GM18505 (cell line): ENCODE measurements around the gene GTF2E1.

Source experiments
- ATAC-seq: cut with Tn5 transposase; IDR thresholded peaks from one replicate; pipeline ENCODE4 v1.9.1; 2021; ENCODE audit not compliant: unreplicated experiment
- POLR2A ChIP-seq: IDR thresholded peaks from 4 replicates; pipeline ENCODE4 v1.6.1; 2011; ENCODE audit warnings: borderline replicate concordance; ENCODE audit not compliant: insufficient read depth, insufficient read length; ENCODE audit errors: extremely low read depth

GTF2E1 gene

GRCh38 chr3:120765830-120766493 lies 23.4 kb downstream of the GTF2E1 start:
- no peak for TF ChIP-seq POLR2A
- peak; percentile 55 for ATAC-seq

- ATAC-seq: no peak
- no peak for TF ChIP-seq POLR2A
Measured at GRCh38 chr3:120766576-120766975, 24.0 kb downstream of the GTF2E1 start.

DNA sequence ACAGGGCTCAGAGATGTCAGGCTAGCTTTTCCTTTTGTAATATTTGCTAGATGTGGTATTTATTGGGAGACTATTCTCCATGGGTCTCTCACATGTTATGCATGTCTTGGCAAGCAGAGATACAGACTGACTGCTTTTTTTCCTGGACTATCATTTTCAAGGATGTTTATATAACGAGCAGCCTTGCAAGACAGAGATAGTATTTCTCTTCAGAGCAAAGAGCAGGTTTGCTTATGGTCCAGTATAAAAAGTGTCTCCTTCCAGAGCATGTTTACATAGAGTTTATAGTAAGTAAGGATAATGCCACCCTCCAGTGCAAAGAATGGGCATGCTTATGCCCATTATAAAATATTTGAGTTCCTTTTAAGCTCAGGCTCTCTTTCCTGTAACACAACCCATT lies 24.6 kb downstream of the GTF2E1 start:
- no peak for ATAC-seq
- no peak for TF ChIP-seq POLR2A

DNA sequence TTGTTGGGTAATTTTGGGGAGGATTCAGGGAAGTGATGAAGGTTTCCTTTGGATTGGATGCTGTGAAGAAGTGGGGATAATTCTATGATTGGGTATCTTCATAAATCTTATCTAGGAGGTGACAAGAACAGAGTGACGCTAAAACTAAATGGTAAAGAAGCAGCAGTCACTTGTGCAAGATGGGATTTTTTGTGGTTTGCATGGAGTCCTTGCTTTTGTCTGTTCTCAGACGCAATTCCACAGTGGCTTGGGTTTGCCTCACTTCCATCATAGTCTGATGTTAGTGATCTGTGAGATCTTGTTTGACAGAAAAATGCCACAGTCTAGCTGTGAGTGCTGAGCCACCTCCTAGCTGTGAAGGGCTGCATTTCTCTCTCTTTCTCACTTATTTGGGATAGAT lies 26.9 kb downstream of the GTF2E1 start:
- no peak for TF ChIP-seq POLR2A
- ATAC-seq: no peak

GRCh38 chr3:120770891-120771290 lies 28.3 kb downstream of the GTF2E1 start:
- ATAC-seq: no peak
- no peak for TF ChIP-seq POLR2A

- ATAC-seq: no peak
- no peak for TF ChIP-seq POLR2A
Measured at GRCh38 chr3:120772081-120772480, 29.5 kb downstream of the GTF2E1 start.

- no peak for TF ChIP-seq POLR2A
- ATAC-seq: peak; percentile 78
Measured at GRCh38 chr3:120773932-120774331, 31.4 kb downstream of the GTF2E1 start.

- TF ChIP-seq POLR2A: no peak
- no peak for ATAC-seq
Measured at GRCh38 chr3:120775411-120775810, 32.9 kb downstream of the GTF2E1 start.

GRCh38 chr3:120778776-120779175 lies 36.2 kb downstream of the GTF2E1 start:
- TF ChIP-seq POLR2A: no peak
- ATAC-seq: no peak

GRCh38 chr3:120780977-120781376 lies 38.4 kb downstream of the GTF2E1 start:
- peak; percentile 93 for ATAC-seq
- peak; percentile 17 for TF ChIP-seq POLR2A

- ATAC-seq: peak; percentile 59
Measured at GRCh38 chr3:120785832-120786231, 43.3 kb downstream of the GTF2E1 start.

DNA sequence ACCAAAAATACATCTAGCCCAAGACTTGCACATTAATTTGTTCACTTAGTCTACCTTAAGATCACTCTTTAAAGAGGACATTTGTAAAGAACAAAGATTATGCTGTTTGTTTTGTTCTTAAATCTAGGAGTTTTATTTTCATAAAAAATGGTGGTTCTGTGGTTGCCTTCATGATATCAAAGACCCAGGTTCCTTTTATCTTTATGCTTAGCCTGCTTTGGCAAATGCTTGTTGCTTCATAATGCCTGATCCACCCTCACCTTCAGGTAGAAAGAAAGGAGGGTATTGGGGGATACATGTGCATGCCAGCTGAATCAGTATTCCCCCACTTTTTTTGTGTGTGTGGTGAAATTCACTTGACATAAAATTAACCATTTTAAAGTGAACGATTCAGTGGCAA lies 48.5 kb downstream of the GTF2E1 start:
- ATAC-seq: no peak
- no peak for TF ChIP-seq POLR2A

DNA sequence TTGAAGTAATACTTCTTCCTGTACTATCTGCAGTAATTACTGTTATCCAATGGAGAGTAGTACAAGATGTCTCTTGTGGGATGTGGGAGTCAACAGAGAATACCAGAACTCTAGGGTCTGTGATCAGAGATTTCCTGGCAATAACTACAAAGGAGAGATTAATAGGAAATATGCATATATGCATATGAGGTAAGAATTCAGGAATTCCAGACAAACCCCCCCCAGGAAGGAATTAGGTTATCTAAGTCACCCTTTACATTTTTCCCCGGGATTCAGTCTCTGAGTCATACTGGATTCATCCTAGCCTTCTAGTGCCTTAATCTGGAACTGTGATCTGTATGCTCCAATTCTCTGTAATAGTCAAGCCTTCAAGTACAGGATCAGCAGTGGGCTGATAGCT lies 49.4 kb downstream of the GTF2E1 start:
- no peak for TF ChIP-seq POLR2A
- no peak for ATAC-seq

GRCh38 chr3:120793601-120794000 lies 51.1 kb downstream of the GTF2E1 start:
- TF ChIP-seq POLR2A: no peak
- no peak for ATAC-seq
